NAMALWA (cell line): ENCODE measurements around the gene TENM4.
A peak's percentile ranks its signal among the peaks of the same experiment; 100 is the strongest.
"Not testable (repeated sequence)": the region's sequence is repeated elsewhere in the genome, so short reads cannot be mapped to it uniquely, and the experiment has no call there.

Experiments
- DNase-seq: peaks from one replicate; pipeline ENCODE4 v3.0.0-alpha.2; 2015; ENCODE audit warnings: low spot score

The TENM4 gene

GRCh38 chr11:79244241-79244772, 196.5 kb downstream of the TENM4 start:
- DNase-seq = no peak

GRCh38 chr11:79243422-79244210, 197.2 kb downstream of the TENM4 start:
- no peak for DNase-seq

GRCh38 chr11:79242616-79243015, 198.2 kb downstream of the TENM4 start:
- no peak for DNase-seq

GRCh38 chr11:79241852-79242241, 199.0 kb downstream of the TENM4 start:
- no peak for DNase-seq

- no peak for DNase-seq
Measured at GRCh38 chr11:79241205-79241851, 199.5 kb downstream of the TENM4 start.

- no peak for DNase-seq
Measured at GRCh38 chr11:79237703-79238102, 203.1 kb downstream of the TENM4 start.

- DNase-seq = no peak
Measured at GRCh38 chr11:79237091-79237490, 203.7 kb downstream of the TENM4 start.

- DNase-seq = no peak
Measured at GRCh38 chr11:79236541-79236971, 204.3 kb downstream of the TENM4 start.

GRCh38 chr11:79235696-79236095, 205.1 kb downstream of the TENM4 start:
- DNase-seq = no peak

GRCh38 chr11:79232346-79232745, 208.5 kb downstream of the TENM4 start:
- DNase-seq = no peak

- DNase-seq = no peak
Measured at GRCh38 chr11:79229047-79229446, 211.8 kb downstream of the TENM4 start.

GRCh38 chr11:79227767-79228755, 212.8 kb downstream of the TENM4 start:
- DNase-seq = no peak

GRCh38 chr11:79227308-79227707, 213.5 kb downstream of the TENM4 start:
- DNase-seq = no peak

- no peak for DNase-seq
Measured at GRCh38 chr11:79226126-79226525, 214.7 kb downstream of the TENM4 start.

- DNase-seq = not testable (repeated sequence)
Measured at GRCh38 chr11:79222163-79222562, 218.7 kb downstream of the TENM4 start.

GRCh38 chr11:79221444-79222130, 219.2 kb downstream of the TENM4 start:
- no peak for DNase-seq

- no peak for DNase-seq
Measured at GRCh38 chr11:79220171-79220570, 220.7 kb downstream of the TENM4 start.

- no peak for DNase-seq
Measured at GRCh38 chr11:79219186-79220045, 221.4 kb downstream of the TENM4 start.

- DNase-seq = peak; percentile 2
Measured at GRCh38 chr11:79212741-79213190, 228.1 kb downstream of the TENM4 start.

- DNase-seq = no peak
Measured at GRCh38 chr11:79209540-79210266, 231.1 kb downstream of the TENM4 start.
